ENCODE data around the gene DUOX1. TPM values are rescaled to one million over a fixed set of nuclear protein-coding genes. Genes with fewer than 3 reads are reported as not detected.

DUOX1 gene
- total and polyA plus RNA-seq, 7 donors, result under 0.01 to 1.7 (median 0.79) TPM; not detected in 3

GRCh38 chr15:45111390-45112142 is 18.2 kb upstream of the DUOX1 start:
- Histone ChIP-seq H3K27me3 (peaks cover 48 to 76% (median 61%) of the 10 kb centered on the region in 3 donors), H3K9me3 (no peaks in the 10 kb centered on the region), H3K36me3 (no peaks in the 10 kb centered on the region), H3K27ac (no peak overlapping the region), H3K4me3 (no peak overlapping the region), H3K4me1 (peaks cover 0 to 34% (median 21%) of the 10 kb centered on the region in 4 donors)
- intact Hi-C loops (cut with DNase I), result no loop called here
- WGBS, 2 donors, result 10 to 29% methylated on average over 71 of the region's 71 CpGs
- no peak for DNase-seq
- TF ChIP-seq EP300 (IDR thresholded peaks at IDR 0.05), result no peak

DNA sequence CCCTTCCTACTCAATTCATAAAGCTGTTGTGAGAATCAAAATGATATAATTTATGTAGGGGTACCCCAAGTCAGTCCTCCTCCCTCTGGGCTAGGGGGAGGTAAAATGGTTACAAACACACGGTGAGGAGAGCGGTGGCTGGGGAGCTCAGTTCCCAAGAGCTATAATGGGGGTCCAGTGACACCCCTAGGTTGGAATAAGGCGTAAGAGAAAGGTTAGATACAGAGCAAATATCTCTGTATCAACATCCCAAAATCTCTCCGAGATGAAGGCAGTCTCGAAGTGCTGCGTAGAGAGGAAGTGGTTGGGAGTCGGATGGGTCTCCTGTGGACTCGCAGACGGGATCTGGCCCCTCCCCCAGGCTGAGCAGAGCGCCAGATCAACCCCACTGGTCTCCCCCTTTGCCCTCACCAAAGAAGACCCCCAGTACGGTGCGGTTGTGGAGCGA is 17.6 kb upstream of the DUOX1 start:
- intact Hi-C loops (cut with DNase I), result no loop called here

DNA sequence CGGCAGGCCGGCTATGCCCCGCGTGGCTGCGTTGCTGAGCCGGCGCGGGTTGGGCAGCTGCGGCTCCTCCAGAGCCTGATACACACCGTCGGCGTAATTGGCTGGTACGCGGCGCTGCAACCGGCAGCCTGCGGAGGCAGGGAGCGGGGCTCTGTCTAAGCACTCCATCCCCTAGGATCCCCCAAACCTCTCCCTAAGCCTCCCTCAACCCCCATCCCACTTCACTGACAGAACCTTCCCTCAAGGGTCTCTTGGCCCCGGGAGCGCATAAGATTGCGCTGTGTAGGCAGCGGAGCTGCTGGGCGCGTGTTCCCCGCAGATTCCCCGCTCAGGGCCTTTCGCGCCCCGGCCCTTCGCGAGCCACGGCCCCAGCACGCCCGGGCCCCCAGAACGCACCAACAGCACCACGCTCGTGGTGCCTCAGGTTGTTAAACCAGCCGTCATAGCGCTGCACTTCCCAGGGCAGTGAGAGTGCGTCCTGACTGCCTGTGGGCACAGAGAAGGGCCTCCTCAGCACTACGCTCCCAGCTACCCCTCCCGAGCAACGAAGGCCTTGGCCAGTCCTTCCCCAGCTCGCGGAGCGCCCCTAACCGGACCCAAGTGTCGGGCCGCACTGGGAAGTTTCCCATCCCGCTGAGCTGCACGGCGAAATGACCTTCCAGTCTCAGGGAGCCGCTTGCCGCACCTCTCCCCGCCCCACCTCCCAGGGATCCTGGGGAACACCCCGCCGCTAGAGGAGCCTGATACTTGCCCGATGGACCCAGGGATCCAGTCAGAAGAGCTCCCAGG is 17.0 kb upstream of the DUOX1 start:
- WGBS, 2 donors, result 3% methylated on average over 58 of the region's 58 CpGs
- DNase-seq, result no peak
- no peak for TF ChIP-seq POLR2AphosphoS5 (IDR thresholded peaks at IDR 0.05)
- TF ChIP-seq EP300 (IDR thresholded peaks at IDR 0.05), result no peak
- TF ChIP-seq CTCF (IDR thresholded peaks at IDR 0.05), result no peak
- no peak for TF ChIP-seq POLR2A (IDR thresholded peaks at IDR 0.05)
- H3K4me1 ChIP-seq, result peaks cover 0 to 47% (median 32%) of the 10 kb centered on the region in 4 donors
- H3K9me3 ChIP-seq, result no peaks in the 10 kb centered on the region
- intact Hi-C loops (cut with DNase I), result no loop called here
- H3K27me3 ChIP-seq, result peaks cover 58 to 88% (median 73%) of the 10 kb centered on the region in 3 donors
- H3K27ac ChIP-seq, result no peak overlapping the region
- peak overlapping the region in 1 of 4 donors; percentile 1 for H3K4me3 ChIP-seq
- H3K36me3 ChIP-seq, result no peaks in the 10 kb centered on the region

More for the DNA sequence above, 17.6 kb upstream of the DUOX1 start:
- peaks cover 52 to 82% (median 67%) of the 10 kb centered on the region in 3 donors for H3K27me3 ChIP-seq
- TF ChIP-seq POLR2AphosphoS5 (IDR thresholded peaks at IDR 0.05) (no peak), CTCF (IDR thresholded peaks at IDR 0.05) (no peak), POLR2A (IDR thresholded peaks at IDR 0.05) (no peak), EP300 (IDR thresholded peaks at IDR 0.05) (no peak)
- DNase-seq, result no peak
- H3K36me3 ChIP-seq, result no peaks in the 10 kb centered on the region
- 8 to 16% methylated on average over 13 of the region's 13 CpGs for WGBS, 2 donors
- no peaks in the 10 kb centered on the region for H3K9me3 ChIP-seq
- peak overlapping the region in 1 of 4 donors; percentile 1 for H3K4me3 ChIP-seq
- peaks cover 0 to 40% (median 27%) of the 10 kb centered on the region in 4 donors for H3K4me1 ChIP-seq
- H3K27ac ChIP-seq, result no peak overlapping the region

- no peaks in the 10 kb centered on the region for H3K36me3 ChIP-seq
- H3K4me3 ChIP-seq, result no peak overlapping the region
- intact Hi-C loops (cut with DNase I), result no loop called here
- H3K9me3 ChIP-seq, result no peaks in the 10 kb centered on the region
- no peak overlapping the region for H3K27ac ChIP-seq
- no peak for DNase-seq
- H3K4me1 ChIP-seq, result peaks cover 0 to 48% (median 34%) of the 10 kb centered on the region in 4 donors
- TF ChIP-seq EP300 (IDR thresholded peaks at IDR 0.05) (no peak), CTCF (IDR thresholded peaks at IDR 0.05) (no peak), POLR2A (IDR thresholded peaks at IDR 0.05) (no peak), POLR2AphosphoS5 (IDR thresholded peaks at IDR 0.05) (no peak)
- WGBS, 2 donors, result 9 to 13% methylated on average over 14 of the region's 14 CpGs
- peaks cover 58 to 92% (median 75%) of the 10 kb centered on the region in 3 donors for H3K27me3 ChIP-seq
These were observed 16.3 kb upstream of the DUOX1 start for GRCh38 chr15:45113380-45113990.

Measured in sigmoid colon (tissue), 7 donors.